CD4-positive, alpha-beta T cell treated with Interleukin-17A for 4 hours (primary cell): ENCODE results near the gene KMT2C.
"Not testable (repeated sequence)": the region's sequence is repeated elsewhere in the genome, so short reads cannot be mapped to it uniquely, and the experiment has no call there.

Source experiments
- DNase-seq: peaks from one replicate; pipeline ENCODE4 v3.0.0-alpha.2; 2020; ENCODE audit warnings: mixed read lengths

The KMT2C gene

DNA sequence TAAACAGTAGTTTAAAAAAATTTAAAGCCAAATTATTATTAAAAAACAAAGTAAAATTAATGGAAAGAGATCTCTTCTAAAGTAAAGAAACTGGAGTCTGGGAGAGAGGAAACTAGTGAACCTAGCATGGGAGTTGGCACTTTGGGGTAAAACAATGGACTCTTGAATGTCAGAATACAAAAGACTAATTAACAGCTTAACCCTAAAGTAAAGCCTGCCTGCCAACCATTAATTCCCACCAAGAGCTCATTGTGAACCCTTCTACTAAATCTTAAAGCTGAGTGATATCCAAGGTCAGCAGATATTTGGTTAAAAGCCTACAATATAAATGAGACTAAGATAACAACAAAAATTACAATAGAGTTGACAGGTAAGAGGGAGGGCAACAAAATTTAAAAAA is 36.5 kb downstream of the KMT2C start:
- no peak for DNase-seq

DNA sequence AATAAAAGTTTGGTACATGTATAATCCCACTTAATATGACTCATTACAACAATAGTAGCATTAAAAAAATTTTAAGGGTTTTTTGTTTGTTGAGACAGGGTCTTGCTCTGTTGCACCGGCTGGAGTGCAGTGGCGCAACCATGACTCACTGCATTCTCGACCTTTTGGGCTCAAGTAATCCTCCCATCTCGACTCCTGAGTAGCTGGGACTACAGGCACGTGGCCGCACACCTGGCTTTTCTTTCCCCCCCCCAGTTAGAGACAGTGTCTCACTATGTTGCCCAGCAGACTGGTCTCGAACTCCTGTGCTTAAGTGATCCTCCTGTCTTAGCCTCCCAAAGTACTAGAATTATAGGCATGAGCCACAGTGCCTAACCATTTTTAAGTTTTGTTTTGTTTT is 40.7 kb downstream of the KMT2C start:
- DNase-seq, result no peak

- not testable (repeated sequence) for DNase-seq
Observed at GRCh38 chr7:152394214-152394613, 41.6 kb downstream of the KMT2C start.

DNA sequence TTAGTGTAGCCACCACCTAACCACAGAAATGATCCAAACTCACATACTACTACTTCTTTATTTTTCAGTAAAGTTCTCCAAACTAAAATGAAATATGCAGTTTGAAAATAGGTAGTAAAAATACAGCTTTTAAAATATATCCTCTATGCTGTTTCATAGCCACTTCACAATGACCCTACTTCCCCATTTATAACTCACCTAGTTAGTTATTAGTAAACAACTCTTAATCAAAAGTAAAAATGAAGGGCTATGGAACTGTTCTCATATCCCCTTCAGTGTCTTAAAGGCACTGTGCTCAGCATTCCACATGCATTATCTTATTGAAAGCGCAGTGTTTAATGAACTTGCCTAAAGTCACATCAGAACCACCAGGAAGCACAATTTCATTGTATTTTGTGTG is 43.5 kb downstream of the KMT2C start:
- no peak for DNase-seq

GRCh38 chr7:152386136-152386764 is 49.6 kb downstream of the KMT2C start:
- not testable (repeated sequence) for DNase-seq

GRCh38 chr7:152384235-152385200 is 51.3 kb downstream of the KMT2C start:
- DNase-seq, result not testable (repeated sequence)

GRCh38 chr7:152383341-152384234 is 52.2 kb downstream of the KMT2C start:
- DNase-seq, result no peak

- DNase-seq, result no peak
Observed at GRCh38 chr7:152382244-152382643, 53.6 kb downstream of the KMT2C start.

DNA sequence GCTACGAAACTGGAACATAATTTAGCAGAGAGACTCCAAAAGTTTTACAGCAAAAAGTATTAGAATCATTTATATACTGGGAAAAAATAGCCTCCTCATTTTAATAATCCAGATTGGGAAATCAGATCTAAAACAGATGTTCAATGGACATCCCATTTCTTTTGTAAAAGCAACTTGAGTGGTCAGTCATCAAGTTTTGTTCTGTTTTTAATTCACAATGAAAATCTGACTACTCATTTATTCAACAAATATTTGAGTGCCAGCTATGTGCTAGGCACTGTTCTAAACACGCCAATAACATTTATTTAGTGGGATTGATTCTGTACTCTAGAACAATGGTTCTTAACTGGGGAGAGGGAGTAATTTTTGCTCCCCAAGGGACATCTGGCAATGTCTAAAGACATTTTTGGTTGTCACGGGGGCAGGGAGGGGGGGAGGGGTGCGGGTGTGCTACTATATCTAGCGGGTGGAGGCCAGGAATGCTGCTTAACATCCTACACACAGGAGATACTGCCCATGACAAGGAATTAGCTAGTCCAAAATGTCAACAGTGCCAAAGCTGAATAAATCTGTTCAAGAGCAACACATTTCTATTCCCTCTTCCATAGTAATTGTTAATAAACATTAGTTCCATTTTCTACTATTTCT is 54.7 kb downstream of the KMT2C start:
- DNase-seq, result not testable (repeated sequence)

- not testable (repeated sequence) for DNase-seq
Observed at GRCh38 chr7:152378497-152378896, 57.3 kb downstream of the KMT2C start.

DNA sequence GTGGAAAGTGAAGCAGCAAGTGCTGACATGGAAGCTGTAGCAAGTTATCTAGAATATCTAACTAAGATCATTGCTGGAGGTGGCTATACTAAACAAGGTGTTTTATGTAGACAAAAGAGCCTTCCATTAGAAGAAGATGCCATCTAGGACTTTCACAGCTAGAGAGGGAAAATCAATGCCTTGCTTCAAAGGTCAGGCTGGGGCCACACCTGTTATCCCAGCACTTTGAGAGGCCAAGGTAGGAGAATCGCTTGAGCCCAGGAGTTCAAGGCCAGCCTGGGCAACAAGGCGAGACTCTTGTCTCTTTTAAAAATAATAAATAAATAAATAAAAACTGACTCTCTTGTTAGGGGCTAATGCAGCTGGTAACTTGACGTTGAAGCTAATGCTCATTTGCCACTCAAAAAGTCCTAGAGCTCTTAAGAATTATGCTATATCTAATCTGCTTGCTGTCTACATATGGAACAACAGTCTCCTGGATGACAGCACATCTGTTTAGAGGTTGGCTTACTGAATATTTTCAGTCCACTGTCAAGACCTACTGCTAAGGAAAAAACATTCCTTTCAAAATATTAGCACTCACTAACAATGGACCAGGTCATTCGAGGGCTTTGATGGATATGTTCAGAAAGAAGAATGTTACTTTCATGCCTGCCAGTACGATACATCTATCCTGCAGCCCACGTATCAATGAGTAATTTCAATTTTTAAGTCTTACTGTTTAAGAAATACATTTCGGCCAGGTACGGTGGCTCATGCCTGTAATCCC is 58.9 kb downstream of the KMT2C start:
- DNase-seq, result not testable (repeated sequence)

DNA sequence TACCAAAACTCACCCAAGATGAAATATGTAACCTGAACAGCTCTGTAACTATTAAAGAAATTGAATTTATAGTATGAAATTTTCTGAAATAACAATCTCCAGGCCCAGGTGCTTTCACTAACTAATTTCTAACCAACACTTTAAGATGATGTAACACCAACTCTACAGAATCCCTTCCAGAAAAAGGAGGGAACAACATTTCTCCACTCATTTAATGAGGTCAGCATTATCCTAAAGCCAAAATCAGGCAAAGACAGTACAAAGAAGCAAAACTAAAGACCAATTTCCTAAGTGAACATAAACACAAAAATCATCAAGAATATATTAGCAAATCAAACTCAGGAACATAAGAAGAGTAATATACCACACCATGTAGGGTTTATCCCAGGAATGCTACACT is 65.5 kb downstream of the KMT2C start:
- DNase-seq, result no peak

DNA sequence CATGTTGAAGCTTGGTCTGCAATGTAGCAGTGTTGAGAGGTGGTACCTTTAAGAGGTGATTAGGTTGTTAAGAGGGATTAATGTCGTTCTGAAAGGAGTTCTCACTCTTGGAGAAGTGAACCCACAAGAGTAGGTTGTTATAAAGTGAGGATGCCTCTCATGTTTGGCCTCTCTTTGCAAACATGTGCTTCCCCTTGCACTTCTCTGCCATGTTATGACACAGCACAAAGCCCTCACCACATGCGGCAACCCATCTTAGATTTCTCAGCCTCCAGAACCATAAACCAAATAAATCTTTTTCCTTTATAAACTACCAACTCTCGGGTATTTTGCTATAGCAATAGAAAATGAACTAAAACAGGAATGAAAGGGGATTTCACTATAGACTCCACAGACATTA is 66.3 kb downstream of the KMT2C start:
- no peak for DNase-seq

GRCh38 chr7:152367170-152367569 is 68.6 kb downstream of the KMT2C start:
- no peak for DNase-seq

GRCh38 chr7:152366662-152367061 is 69.1 kb downstream of the KMT2C start:
- no peak for DNase-seq

GRCh38 chr7:152365982-152366603 is 69.7 kb downstream of the KMT2C start:
- no peak for DNase-seq

DNA sequence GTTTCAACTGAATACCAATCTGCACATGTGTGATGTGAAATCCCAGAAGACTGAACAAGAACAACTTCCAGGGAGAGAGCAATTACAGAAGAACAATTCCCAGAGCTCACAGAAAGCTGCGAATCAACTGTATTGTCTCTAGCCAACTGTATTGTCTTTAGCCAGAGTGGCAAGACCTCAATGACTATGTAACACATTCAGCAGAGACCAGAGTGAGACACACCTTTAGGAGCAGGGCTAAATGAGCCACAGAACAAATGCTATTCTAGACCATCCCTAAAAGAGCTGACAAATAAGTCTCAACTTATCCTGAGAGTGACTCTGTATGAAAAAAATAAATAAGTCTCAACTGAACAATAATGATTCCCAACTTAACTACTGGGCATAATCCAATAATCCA is 72.0 kb downstream of the KMT2C start:
- DNase-seq, result no peak

- no peak for DNase-seq
Observed at GRCh38 chr7:152362128-152362926, 73.5 kb downstream of the KMT2C start.

GRCh38 chr7:152355474-152356057 is 80.2 kb downstream of the KMT2C start:
- no peak for DNase-seq

DNA sequence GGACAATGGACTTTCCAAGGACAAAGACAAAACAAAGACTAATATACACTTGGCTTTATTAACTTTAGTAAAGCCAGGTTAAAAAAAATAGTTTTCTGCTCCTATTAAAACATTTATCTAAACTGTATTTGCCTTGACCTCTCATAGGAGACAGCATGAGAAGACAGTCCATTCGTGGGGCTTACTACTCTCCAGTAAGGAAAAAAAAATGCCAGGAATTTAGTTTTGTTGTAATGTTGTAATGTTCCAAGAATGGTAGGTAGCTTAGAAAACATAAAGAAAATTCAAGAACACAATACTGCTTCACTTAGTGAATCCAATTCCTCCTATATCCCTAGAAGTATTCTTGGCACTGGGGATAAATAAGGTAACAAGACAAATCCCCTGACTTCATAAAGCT is 81.7 kb downstream of the KMT2C start:
- no peak for DNase-seq
